AG04449 (cell line): ENCODE data around the gene MAP3K3.

Experiments
- CTCF ChIA-PET: fragments of 350-600 bp; formaldehyde crosslinking; extraction: SDS; loops from one replicate; lab custom pipeline; 2021; ENCODE audit warnings: antibody characterized with exemption; lab: Yijun Ruan, JAX
- POLR2A ChIA-PET: fragments of 400-600, 350-600 bp; formaldehyde crosslinking; extraction: SDS; loops from one replicate; lab custom pipeline; 2020; ENCODE audit warnings: antibody characterized with exemption, inconsistent platforms; lab: Yijun Ruan, JAX
- DNase-seq: peaks from one replicate; pipeline ENCODE4 v3.0.0-alpha.2; 2010; ENCODE audit warnings: low read depth, low spot score
- H3K4me3 ChIP-seq: 2 replicates; pipeline ENCODE4 v1.5.1; 2011; ENCODE audit warnings: low read depth, mild to moderate bottlenecking, control low read depth, low read length
- TF ChIP-seq, protein P1 (sequence below): IDR thresholded peaks from one replicate; pipeline ENCODE4 v1.5.1; 2011; ENCODE audit warnings: mild to moderate bottlenecking, moderate library complexity, low read length, control low read depth, inconsistent platforms; ENCODE audit not compliant: insufficient read depth; ENCODE audit errors: missing control alignments

The MAP3K3 gene

DNA sequence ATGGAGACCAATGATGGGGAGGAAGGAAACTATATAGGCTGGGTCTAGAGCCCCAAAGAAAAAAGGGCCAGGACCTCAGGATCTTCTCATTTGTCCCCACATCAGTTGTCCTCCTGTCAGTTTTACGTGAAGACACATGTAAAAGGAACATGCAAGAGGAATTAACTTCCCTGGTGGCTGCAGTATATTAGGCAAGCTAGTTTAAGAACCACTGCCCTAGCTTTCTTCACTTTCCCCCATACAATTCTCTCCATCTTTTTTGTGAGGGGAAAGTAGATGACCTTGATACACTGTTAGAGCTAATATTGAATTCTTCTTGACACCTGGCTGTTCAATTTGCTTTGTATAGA lies 2.3 kb downstream of the MAP3K3 start:
- ChIA-PET POLR2A (interaction anchor here (0.5 kb wide), 1 partner anchor 11 kb away, joined by 3 read pairs; no protein-coding TSS in a partner anchor), CTCF (interaction anchor here (1.4 to 5.4 kb wide), 3 partner anchors 12 to 198 kb away, joined by 3 to 37 read pairs (median 14); no protein-coding TSS in a partner anchor)

DNA sequence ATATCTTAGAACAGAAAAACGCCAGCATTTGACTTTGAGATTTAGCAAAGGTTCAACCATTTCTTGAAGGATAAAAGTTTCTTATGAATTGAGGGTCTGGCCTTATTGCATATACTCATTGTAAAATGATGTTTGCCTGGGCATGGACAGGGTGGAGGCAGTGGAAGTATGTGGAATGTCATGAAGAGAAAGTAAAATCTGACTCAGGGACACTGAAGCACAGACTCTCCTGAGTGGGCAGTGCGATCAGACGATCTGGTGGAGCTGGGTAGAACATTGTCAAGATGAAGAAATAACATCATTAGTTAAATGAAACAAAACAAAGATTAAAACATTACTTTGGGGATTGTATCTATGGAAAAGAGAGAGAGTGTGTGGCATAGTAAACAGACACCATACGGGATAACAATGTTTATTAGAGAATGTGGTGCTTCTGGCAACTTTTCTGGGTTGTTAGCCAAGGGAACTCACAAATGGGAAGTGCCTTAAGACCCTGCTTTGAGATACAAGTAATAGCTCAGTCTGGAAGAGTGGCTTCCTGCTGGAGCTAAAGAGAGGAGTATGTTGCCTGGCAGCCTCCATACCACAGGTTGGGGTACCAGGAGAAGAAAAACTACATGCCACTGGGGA lies 4.4 kb downstream of the MAP3K3 start:
- POLR2A ChIA-PET = no interaction called here

More for the DNA sequence above, 2.3 kb downstream of the MAP3K3 start:
- TF ChIP-seq, protein P1, sequence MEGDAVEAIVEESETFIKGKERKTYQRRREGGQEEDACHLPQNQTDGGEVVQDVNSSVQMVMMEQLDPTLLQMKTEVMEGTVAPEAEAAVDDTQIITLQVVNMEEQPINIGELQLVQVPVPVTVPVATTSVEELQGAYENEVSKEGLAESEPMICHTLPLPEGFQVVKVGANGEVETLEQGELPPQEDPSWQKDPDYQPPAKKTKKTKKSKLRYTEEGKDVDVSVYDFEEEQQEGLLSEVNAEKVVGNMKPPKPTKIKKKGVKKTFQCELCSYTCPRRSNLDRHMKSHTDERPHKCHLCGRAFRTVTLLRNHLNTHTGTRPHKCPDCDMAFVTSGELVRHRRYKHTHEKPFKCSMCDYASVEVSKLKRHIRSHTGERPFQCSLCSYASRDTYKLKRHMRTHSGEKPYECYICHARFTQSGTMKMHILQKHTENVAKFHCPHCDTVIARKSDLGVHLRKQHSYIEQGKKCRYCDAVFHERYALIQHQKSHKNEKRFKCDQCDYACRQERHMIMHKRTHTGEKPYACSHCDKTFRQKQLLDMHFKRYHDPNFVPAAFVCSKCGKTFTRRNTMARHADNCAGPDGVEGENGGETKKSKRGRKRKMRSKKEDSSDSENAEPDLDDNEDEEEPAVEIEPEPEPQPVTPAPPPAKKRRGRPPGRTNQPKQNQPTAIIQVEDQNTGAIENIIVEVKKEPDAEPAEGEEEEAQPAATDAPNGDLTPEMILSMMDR = no peak
- no peak overlapping the region for H3K4me3 ChIP-seq
- no peak for DNase-seq

GRCh38 chr17:63629627-63630026 lies 7.4 kb downstream of the MAP3K3 start:
- TF ChIP-seq, protein P1 = no peak
- no peak for DNase-seq
- no peak overlapping the region for H3K4me3 ChIP-seq
- CTCF ChIA-PET = interaction anchor here (1.4 to 2.1 kb wide), 3 partner anchors 8 to 204 kb away, joined by 4 to 9 read pairs (median 4); no protein-coding TSS in a partner anchor
- POLR2A ChIA-PET = interaction anchor here (0.6 to 1.1 kb wide), 2 partner anchors 16 to 60 kb away, joined by 3 to 4 read pairs; no protein-coding TSS in a partner anchor

More for the DNA sequence above, 4.4 kb downstream of the MAP3K3 start:
- TF ChIP-seq, protein P1 = no peak
- CTCF ChIA-PET = interaction anchor here (0.9 to 5.4 kb wide), 5 partner anchors 13 to 208 kb away, joined by 3 to 37 read pairs (median 7); no protein-coding TSS in a partner anchor
- no peak overlapping the region for H3K4me3 ChIP-seq
- DNase-seq = no peak

DNA sequence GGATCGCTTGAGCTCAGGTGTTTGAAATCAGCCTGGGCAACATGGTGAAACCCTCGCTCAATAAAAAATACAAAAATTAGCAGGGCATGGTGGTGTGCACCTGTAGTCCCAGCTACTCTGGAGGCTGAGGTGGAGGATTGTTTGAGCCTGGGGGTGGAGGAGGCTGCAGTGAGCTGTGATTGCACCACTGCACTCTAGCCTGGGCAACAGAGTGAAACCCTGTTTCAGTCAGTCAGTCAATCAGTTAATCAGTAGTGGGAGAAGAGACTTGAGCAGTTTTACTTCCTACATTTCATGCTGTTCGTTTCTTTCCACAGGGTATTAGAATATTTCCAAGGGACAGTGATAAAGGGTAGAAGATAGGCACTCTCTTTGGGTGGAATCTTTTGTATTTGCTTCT lies 8.8 kb downstream of the MAP3K3 start:
- TF ChIP-seq, protein P1 = no peak
- CTCF ChIA-PET = interaction anchor here (1.4 to 1.6 kb wide), 2 partner anchors 10 kb away, joined by 4 read pairs; no protein-coding TSS in a partner anchor
- H3K4me3 ChIP-seq = no peak overlapping the region
- POLR2A ChIA-PET = interaction anchor here (1.1 kb wide), 1 partner anchor 9 kb away, joined by 3 read pairs; the partner anchor contains the start of gene MAP3K3
- no peak for DNase-seq

DNA sequence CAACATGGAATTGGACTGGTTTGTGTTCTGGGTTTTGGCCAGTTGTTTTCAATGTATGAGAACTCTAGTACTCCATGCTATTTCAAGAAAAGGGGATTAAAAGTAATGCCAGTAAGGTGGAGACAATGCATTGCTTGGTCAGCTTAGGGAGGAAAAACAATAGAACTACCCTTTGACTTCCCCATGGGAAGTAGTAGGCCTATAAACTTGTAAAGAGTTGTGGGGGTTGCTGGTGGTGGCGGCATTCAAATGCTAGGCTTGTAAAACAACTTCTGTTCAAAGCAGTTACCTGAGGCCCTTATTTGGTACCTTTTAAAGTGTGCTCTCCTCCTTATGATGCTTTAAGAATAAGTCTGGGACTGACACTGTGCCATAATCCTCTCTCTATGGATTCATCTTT lies 9.4 kb downstream of the MAP3K3 start:
- TF ChIP-seq, protein P1 = no peak
- no peak overlapping the region for H3K4me3 ChIP-seq
- POLR2A ChIA-PET = interaction anchor here (1.1 kb wide), 1 partner anchor 10 kb away, joined by 3 read pairs; the partner anchor contains the start of gene MAP3K3
- CTCF ChIA-PET = interaction anchor here (1.0 kb wide), 1 partner anchor 14 kb away, joined by 4 read pairs; no protein-coding TSS in a partner anchor
- no peak for DNase-seq

GRCh38 chr17:63633742-63634141 lies 11.5 kb downstream of the MAP3K3 start:
- no peak overlapping the region for H3K4me3 ChIP-seq
- CTCF ChIA-PET = interaction anchor here (1.1 to 3.8 kb wide), 2 partner anchors 22 to 208 kb away, joined by 3 to 18 read pairs; no protein-coding TSS in a partner anchor
- no peak for DNase-seq
- POLR2A ChIA-PET = no interaction called here
- TF ChIP-seq, protein P1 = no peak
